SH-SY5Y (cell line): ENCODE results near the gene INPP5A.

Source experiments
- GATA2 ChIP-seq: IDR thresholded peaks from 2 replicates; pipeline ENCODE4 v1.6.1; 2011; ENCODE audit warnings: mild to moderate bottlenecking, low read depth, low read length
- GATA3 ChIP-seq: IDR thresholded peaks from 2 replicates; pipeline ENCODE4 v1.6.1; 2011; ENCODE audit warnings: low read depth, mild to moderate bottlenecking, low read length, moderate library complexity

DNA sequence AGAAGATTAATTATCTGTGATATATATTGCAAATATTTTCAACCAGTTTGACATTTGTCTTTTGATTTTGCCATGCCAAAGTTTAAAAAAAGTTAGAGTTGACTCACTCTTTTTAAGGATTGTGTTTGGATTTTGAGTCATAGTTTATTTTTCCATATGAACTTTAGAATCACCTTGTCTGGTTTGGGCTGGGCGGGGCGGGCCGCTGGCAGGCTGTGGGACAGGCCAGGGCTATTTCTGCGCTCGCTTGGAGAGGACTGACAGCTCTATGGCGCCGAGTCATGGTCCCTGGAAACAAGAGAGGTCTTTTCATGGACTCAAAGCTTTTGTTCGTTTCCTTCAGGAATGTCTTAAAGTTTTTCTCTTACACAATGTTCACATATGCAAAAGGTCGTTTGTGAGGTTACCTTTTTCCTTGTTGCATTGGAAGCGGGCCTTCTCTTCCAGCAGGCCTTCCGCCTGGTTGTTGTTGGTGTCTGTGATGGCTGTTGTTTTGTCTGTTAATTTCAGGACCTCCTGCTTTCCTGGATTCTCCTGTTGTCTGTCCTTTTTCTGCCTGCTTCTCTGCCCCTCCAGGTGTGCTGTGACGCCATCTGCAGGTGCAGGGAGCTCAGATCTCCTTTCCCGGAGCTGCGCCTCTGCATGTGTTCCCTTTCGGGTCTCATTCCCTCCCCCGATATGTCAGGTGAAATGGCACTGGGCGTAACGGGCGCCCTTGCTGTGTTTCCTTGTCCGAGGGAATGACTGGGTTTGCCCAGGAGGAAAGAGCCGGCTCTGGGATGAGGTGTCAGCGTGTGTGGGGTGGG is 53.8 kb downstream of the INPP5A start:
- TF ChIP-seq GATA2 (no peak), GATA3 (no peak)
